NCI-H345 (cell line): ENCODE results near the gene VSX2.
A peak's percentile ranks its signal among the peaks of the same experiment; 100 is the strongest.
"Not testable (repeated sequence)": the region's sequence is repeated elsewhere in the genome, so short reads cannot be mapped to it uniquely, and the experiment has no call there.

Source experiments
- DNase-seq: peaks from one replicate; lab custom pipeline; 2025; lab: John Stamatoyannopoulos, UW

VSX2 gene

GRCh38 chr14:74259513-74259912 is 20.3 kb downstream of the VSX2 start:
- no peak for DNase-seq

DNA sequence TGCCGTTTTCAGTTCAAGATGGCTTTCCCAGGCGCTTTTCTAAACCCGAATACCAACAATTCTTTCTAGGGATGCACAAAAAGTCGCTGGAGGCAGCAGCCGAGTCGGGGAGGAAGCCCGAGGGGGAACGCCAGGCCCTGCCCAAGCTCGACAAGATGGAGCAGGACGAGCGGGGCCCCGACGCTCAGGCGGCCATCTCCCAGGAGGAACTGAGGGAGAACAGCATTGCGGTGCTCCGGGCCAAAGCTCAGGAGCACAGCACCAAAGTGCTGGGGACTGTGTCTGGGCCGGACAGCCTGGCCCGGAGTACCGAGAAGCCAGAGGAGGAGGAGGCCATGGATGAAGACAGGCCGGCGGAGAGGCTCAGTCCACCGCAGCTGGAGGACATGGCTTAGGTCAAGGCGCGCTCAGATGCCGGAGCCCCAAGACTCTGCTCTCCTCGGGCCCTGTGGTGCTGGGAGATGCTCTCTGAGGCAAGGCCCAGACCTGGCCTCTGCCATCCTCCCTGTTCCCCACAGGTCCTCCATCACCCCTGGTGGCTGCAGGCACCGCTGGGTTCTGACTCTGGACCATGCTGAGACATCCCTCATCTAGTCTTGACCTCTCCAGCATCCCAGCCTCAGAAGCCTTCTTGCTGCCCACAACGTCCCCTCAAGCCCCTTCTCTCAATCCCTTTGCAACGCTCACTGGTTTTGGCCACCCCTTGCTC is 21.4 kb downstream of the VSX2 start:
- no peak for DNase-seq

- no peak for DNase-seq
Observed at GRCh38 chr14:74261288-74261687, 22.0 kb downstream of the VSX2 start.

DNA sequence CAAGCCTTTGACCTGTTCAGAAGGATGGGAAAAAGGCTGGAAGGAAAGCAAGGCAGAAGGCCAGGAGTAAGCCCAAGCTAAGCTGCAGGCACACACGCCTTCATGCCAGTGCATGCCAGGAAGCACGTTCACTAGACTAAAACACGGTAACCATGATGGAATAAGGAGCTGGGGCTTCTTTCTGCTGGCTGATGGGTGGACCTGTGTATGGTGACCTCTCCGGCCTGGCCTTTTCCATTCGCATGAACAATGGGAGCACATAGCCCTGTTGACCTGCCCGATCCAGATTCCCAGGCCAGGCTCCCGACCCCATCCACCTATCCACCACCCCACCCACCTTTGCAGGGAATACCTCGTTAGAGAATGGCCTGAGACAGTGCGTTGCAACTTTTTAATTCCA is 22.8 kb downstream of the VSX2 start:
- no peak for DNase-seq

DNA sequence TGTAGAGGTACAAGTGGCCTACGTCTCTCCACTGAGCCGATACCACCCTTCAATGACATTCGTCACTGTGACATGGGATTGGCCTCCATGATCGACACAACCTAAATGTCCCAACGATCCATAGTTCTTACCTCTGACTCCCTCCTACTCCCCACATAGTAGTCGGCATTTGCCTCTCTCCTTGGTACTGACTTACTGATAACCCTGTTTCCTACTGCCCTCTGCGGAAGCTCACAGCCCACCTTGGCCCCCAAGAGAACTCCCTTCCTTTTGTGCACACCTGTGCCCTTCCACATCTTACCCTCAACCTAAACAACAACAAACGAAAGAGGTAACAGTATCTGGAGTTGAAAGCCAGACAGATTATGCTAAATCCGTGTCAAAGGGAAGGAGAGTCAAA is 23.9 kb downstream of the VSX2 start:
- DNase-seq, result no peak

DNA sequence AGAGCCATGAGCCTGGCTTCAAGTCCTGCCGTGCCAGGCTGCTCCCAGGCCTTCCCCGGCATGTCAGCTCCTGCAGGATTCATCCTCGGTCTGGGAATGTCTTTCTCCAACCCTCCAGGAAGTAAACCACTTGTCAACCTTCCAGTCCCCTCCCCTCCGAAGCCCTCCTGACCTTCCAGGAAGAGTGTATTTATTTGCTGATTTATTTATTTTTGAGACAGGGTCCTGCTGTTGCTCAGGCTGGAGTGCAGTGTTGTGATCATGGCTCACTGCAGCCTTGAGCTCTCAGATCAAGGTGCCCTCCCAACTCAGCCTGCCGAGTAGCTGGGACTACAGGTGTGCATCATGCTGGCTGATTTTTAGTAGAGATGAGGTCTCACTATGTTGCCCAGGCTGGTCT is 24.7 kb downstream of the VSX2 start:
- no peak for DNase-seq

- no peak for DNase-seq
Observed at GRCh38 chr14:74265301-74265965, 26.2 kb downstream of the VSX2 start.

DNA sequence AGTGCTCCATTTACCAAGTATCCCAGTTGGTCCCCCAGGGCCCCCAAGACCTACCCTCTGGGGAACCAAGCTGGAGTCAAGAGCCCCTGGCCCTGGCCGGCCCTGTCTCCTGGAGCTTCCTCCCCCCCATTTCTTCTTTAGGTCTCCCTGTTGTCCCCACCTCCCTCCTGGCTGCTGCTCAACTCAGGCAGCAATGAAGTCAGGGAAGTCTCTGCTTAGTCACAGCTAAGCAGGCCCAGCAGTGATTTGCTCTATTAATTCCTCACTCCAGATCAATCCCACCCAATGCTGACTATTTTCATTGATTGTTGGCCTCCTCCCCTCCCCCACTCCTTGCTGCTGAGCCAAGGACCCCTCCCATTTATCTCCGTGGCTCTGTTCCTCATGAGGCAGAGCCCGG is 28.3 kb downstream of the VSX2 start:
- DNase-seq, result no peak

DNA sequence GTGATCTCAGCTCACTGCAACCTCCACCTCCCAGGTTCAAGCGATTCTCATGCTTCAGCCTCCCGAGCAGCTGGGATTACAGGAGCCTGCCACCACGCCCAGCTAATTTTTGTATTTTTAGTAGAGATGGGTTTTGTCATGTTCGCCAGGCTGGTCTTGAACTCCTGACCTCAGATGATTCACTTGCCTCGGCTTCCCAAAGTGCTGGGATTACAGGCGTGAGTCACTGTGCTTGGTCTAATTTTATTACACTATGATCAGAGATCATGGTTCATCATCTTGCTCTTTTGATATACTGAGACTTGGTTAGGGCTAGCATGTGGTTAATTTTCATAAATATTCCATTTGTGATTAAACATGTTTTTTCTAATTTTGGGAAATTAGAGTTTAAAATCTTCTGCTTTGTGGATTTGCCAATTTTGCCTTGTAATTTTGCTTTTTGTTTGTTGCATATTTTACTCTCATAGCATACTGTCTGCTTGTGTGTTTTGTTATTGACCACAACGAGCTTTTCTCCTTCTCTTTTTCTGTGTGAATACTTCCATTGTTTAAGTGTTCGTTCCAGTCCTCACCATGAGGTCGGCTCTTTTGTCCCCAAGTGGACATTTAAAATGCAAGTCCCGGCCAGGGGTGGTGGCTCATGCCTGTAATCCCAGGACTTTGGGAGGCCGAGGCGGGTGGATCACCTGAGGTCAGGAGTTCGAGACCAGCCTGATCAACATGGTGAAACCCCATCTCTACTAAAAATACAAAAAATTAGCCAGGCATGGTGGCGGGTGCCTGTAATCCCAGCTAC is 31.3 kb downstream of the VSX2 start:
- DNase-seq, result not testable (repeated sequence)

DNA sequence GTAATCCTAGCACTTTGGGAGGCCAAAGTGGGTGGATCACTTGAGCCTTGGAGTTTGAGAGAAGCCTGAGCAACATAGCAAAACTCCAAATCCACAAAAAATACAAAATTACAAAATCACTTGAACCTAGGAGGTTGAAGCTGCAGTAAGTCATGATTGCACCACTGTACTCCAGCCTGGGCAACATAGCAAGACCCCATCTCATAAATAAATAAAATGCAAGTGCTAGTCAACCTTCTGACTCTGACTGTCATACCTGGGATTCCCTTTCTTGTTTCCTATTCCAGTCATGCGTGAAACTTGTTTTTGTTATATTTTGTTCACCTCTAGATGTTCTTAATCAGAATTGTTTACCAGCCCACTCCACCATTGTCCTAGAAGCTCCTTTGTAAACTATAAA is 32.1 kb downstream of the VSX2 start:
- DNase-seq, result no peak

- DNase-seq, result peak; percentile 71
Observed at GRCh38 chr14:74275241-74275841, 36.1 kb downstream of the VSX2 start.

GRCh38 chr14:74278080-74278479 is 38.8 kb downstream of the VSX2 start:
- no peak for DNase-seq

- DNase-seq, result no peak
Observed at GRCh38 chr14:74281069-74281468, 41.8 kb downstream of the VSX2 start.

DNA sequence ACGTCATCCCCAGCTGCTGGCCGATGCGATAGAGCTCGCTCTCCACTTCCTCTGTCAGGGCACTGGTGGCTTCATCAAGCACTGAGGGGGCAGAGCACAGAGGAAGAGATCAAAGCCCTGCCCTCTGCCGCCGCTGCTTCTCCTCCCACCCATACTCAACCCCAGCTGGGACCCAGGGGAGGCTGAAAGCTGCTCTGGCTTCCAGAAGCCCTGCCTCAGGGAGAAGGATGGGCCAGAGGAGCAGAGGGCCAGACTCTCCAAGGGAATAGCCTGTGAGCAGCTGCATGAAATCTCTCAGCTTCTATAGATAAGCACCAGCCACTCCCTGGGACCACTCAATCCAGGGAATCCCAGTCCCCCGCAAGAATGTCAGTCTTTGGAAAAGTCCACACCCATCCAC is 47.5 kb downstream of the VSX2 start:
- DNase-seq, result no peak

- DNase-seq, result no peak
Observed at GRCh38 chr14:74289801-74290200, 50.6 kb downstream of the VSX2 start.

GRCh38 chr14:74290415-74290814 is 51.2 kb downstream of the VSX2 start:
- no peak for DNase-seq

DNA sequence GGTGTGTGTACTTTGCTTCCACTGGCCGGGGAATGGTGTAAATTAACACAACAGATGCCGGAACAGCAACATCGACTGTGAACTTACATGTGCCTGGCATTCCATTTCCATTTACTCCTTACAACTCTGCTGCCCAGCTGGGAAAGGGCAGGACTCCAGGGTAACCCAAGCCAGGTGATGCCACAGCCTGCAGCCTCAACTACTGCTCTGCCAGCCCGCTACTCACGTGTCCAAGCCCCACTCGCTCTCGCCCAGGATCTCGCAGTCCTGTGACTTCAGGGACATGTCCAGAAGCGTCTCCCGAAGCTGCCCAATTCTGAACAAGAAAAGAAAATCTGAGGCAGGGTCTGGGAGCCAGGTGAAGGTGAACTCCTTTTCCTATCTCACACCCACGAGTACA is 52.8 kb downstream of the VSX2 start:
- no peak for DNase-seq

DNA sequence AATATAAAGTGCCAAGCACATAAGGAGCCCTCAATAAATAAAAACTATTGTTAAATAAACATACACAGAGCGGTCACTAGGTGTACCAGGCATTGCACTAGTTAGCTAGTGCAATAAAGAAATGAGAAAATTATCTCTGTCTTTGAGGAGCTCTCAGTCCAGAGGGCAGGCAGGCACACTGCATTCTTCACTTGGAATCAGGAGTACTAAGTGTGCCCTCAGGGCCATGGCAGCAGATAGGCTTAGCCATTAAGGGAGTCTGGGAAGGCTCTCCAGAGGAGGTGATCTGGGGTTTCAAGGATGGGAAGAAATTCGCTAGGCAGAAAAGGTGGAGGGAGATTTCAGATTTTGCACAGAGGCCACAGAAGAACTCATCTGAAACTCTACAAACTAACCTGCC is 54.4 kb downstream of the VSX2 start:
- DNase-seq, result no peak

DNA sequence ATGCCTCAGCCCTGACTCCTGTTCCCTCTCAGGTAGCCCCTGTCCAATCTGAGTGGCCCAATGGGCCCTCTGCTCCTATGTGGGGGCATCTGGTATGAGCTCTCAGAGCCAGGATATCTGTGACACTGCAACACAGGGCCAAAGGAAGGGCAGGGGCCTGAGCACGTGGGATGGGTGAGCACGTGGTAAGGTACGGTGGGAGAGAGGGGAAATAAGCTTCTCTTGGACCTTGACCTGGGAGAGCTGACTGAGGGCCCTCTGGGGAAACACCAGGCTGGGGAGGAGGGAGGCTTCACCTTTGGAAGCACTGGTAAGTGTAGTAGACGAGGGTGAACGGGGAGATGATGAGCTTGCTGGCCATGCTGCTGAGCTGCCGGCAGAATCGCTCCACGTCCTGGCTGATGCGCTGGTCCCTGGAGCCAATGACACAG is 56.8 kb downstream of the VSX2 start:
- DNase-seq, result no peak

DNA sequence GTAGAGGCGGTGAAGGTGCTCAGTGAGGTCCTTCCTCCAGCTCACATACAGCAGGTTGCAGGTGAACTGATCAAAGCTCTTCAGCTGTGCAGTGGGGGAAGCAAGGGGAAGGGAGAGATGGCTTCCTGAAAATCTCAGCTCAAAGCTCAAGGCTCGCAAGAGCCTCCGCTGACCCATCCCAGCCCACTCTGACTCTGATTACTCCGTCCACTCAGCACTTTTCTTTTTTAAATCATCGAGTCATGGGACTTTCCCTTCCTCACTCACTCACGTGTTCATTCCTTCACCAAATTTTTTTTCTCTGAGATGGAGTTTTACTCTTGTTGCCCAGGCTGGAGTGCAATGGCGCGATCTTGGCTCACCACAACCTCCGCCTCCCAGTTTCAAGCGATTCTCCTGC is 58.7 kb downstream of the VSX2 start:
- DNase-seq, result no peak

DNA sequence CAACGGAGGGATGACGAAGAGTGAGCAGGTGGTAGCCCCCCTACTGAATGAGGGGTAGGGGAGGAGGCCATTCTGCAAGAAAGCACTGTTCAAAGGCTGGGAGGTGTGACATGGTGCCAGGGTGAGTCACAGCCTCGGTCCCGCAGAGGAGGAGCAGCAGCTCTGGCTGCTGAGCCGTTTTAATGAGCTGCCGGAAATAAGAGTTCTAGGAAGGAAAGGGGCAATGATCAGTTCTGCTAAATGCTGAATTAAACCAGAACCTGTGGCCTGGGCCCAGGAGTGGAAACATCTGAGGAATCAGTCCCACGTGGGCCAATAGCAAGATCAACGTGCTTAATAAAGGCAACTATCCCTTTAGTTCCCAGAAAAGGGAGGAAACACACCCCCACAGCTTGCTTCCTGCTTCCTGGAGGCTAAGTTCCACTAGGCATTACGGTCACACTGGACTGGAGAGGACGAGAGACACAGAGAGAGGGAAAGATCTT is 59.9 kb downstream of the VSX2 start:
- DNase-seq, result no peak

GRCh38 chr14:74301594-74302151 is 62.4 kb downstream of the VSX2 start:
- no peak for DNase-seq
